CD14-positive monocyte (primary cell): ENCODE data around the gene DTNBP1. TPM values are rescaled to one million over a fixed set of nuclear protein-coding genes. Genes with fewer than 3 reads are reported as not detected.

Experiments used
- DNase-seq, 3 donors: peaks; one replicate each; pipeline ENCODE4 v3.0.0-alpha.2; 2011 to 2022
- H2AFZ ChIP-seq: 2 replicates; pipeline ENCODE4 v1.6.0; 2012; ENCODE audit warnings: mild to moderate bottlenecking, low read depth, low read length, inconsistent platforms; ENCODE audit not compliant: insufficient read depth, poor library complexity, severe bottlenecking
- H3K27ac ChIP-seq, 2 donors: 1 replicate in 1 of 2; 2 replicates in 1 of 2; pipeline ENCODE4 v1.5.1; 2012 to 2013; ENCODE audit warnings: low read length in 2 of 2, control low read depth in 1 of 2, inconsistent platforms in 1 of 2, low read depth in 1 of 2, mild to moderate bottlenecking in 1 of 2
- H3K27me3 ChIP-seq, 2 donors: one replicate each; pipeline versions ENCODE4 v1.6.0 to v1.6.1; 2011 to 2013; ENCODE audit warnings: low read length in 2 of 2; ENCODE audit not compliant: control insufficient read depth in 2 of 2, insufficient read depth in 2 of 2
- H3K36me3 ChIP-seq, 2 donors: replicated peaks in 1 of 2; 1 replicate in 1 of 2; 2 replicates in 1 of 2; pipeline versions ENCODE4 v1.5.1 to v1.6.1; 2012 to 2013; ENCODE audit warnings: low read length in 2 of 2, control low read depth in 1 of 2, inconsistent platforms in 1 of 2, mild to moderate bottlenecking in 1 of 2; ENCODE audit not compliant: insufficient read depth in 2 of 2, control insufficient read depth in 1 of 2
- H3K4me1 ChIP-seq, 2 donors: 1 replicate in 1 of 2; 2 replicates in 1 of 2; pipeline versions ENCODE4 v1.5.1 to v1.6.1; 2012 to 2013; ENCODE audit warnings: low read length in 2 of 2, control low read depth in 1 of 2, inconsistent platforms in 1 of 2, mild to moderate bottlenecking in 1 of 2, moderate library complexity in 1 of 2; ENCODE audit not compliant: insufficient read depth in 2 of 2, control insufficient read depth in 1 of 2
- H3K4me2 ChIP-seq: replicated peaks from 2 replicates; pipeline ENCODE3; 2012; ENCODE audit warnings: low read length, moderate library complexity, mild to moderate bottlenecking; ENCODE audit not compliant: poor library complexity, severe bottlenecking; ENCODE audit errors: extremely low read depth
- H3K4me3 ChIP-seq, 3 experiments: fragments of 200-600 bp in 1 of 3; sonication (generic) in 1 of 3; replicated peaks in 1 of 3; 1 replicate in 2 of 3; 2 replicates in 1 of 3; pipeline ENCODE4 v1.5.1; 2011 to 2013; ENCODE audit warnings: low read length in 3 of 3, mild to moderate bottlenecking in 3 of 3, control low read depth in 2 of 3, low read depth in 2 of 3, inconsistent platforms in 1 of 3, moderate library complexity in 1 of 3
- H3K79me2 ChIP-seq: 2 replicates; pipeline ENCODE4 v1.6.0; 2012; ENCODE audit warnings: mild to moderate bottlenecking, control low read depth, inconsistent platforms, low read length, moderate library complexity; ENCODE audit not compliant: insufficient read depth
- H3K9ac ChIP-seq: 2 replicates; pipeline ENCODE4 v1.6.0; 2017; ENCODE audit warnings: low read length, mild to moderate bottlenecking; ENCODE audit not compliant: insufficient read depth, poor library complexity, severe bottlenecking
- H3K9me3 ChIP-seq, 2 donors: replicated peaks in 1 of 2; 1 replicate in 1 of 2; 2 replicates in 1 of 2; pipeline versions ENCODE4 v1.5.1 to v1.6.1; 2012 to 2013; ENCODE audit warnings: low read length in 2 of 2, control low read depth in 1 of 2; ENCODE audit not compliant: control insufficient read depth in 1 of 2, insufficient read depth in 1 of 2
- H4K20me1 ChIP-seq: 2 replicates; pipeline ENCODE4 v1.6.0; 2012; ENCODE audit warnings: mild to moderate bottlenecking, low read length, control low read depth, moderate library complexity; ENCODE audit not compliant: insufficient read depth
- H3K27ac Mint-ChIP-seq, 7 donors: one replicate each; pipeline ENCODE4 v1.8.0; 2020; ENCODE audit warnings: mild to moderate bottlenecking in 7 of 7, mixed read lengths in 7 of 7, moderate library complexity in 6 of 7, inconsistent platforms in 2 of 7
- H3K27me3 Mint-ChIP-seq, 3 donors: one replicate each; pipeline ENCODE4 v1.8.0; 2021 to 2022; ENCODE audit warnings: low read depth in 3 of 3, mild to moderate bottlenecking in 3 of 3, mixed read lengths in 3 of 3, moderate library complexity in 3 of 3, inconsistent platforms in 1 of 3
- H3K36me3 Mint-ChIP-seq, 2 donors: one replicate each; pipeline ENCODE4 v1.8.0; 2020; ENCODE audit warnings: mixed read lengths in 2 of 2, inconsistent platforms in 1 of 2, mild to moderate bottlenecking in 1 of 2
- H3K4me1 Mint-ChIP-seq: one replicate; pipeline ENCODE4 v1.8.0; 2020; ENCODE audit warnings: mild to moderate bottlenecking, mixed read lengths
- H3K4me3 Mint-ChIP-seq, 2 donors: one replicate each; pipeline ENCODE4 v1.8.0; 2020; ENCODE audit warnings: mild to moderate bottlenecking in 2 of 2, mixed read lengths in 2 of 2, moderate library complexity in 1 of 2
- H3K9me3 Mint-ChIP-seq, 7 donors: one replicate each; pipeline ENCODE4 v1.8.0; 2020 to 2022; ENCODE audit warnings: mixed read lengths in 7 of 7, mild to moderate bottlenecking in 6 of 7, moderate library complexity in 6 of 7, inconsistent platforms in 2 of 7
- WGBS: methylation state at CpG from one replicate; pipeline ENCODE4 v1.1.5; 2013; ENCODE audit warnings: missing lambda C conversion rate; ENCODE audit not compliant: insufficient coverage; 5-methylcytosine and 5-hydroxymethylcytosine counted together
- intact Hi-C, 2 donors: fragments of 100-400 bp; cut with micrococcal nuclease; formaldehyde crosslinking; loops; one replicate each; pipeline versions ENCODE4 v1.15.0 to v1.15.1; 2023
- polyA plus RNA-seq, 3 donors: library from polyadenylated mRNA; depleted of rRNA in 1 of 3; unstranded in 2 of 3; stranded (reverse) in 1 of 3; fragments of 300-500 nt in 2 of 3; fragments of >200 nt in 1 of 3; fragmentation: Illumina TruSeq in 2 of 3; gene quantifications; 1 replicate in 2 of 3; 2 replicates in 1 of 3; pipeline ENCODE4 v1.2.3, GENCODE V29; 2012 to 2021
- TF ChIP-seq, protein P1 (sequence below): fragments of 200-600 bp; IDR thresholded peaks from one replicate; pipeline ENCODE4 v1.8.0; 2022; ENCODE audit warnings: antibody characterized with exemption, mild to moderate bottlenecking

DTNBP1 gene
- polyA plus RNA-seq, 3 donors = 19.7 to 26.9 (median 20.5) TPM

DNA sequence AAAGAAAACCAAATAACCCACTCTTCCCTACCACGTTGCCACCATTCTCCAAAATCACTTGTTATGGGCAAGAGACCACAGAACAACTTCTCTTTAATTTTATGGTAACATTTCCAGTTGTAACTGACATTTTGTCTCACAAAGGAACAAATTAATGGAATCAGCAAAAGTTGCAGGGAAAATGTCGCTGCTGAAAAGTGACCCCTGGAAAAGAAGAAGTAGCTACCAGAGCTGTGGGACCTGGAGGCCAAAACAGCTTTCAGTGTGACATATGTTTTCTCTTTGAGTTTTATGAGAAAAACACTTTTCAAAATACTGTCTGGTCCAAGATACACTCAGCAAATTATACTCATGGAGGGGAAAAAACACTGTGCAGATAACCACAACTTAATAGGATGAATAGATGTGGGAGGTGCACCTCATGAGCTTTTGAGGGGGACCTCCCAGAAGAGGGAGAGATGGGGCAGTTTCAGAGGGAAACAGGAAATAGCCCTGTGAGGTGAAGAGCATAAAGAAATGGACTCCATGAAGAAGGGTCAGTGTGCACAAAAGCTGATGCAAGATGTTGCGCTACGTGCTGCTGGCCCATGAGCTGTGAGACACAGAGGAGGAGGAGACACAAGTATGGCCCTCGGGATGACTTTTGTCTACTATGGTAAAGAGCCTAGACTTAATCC lies 87.3 kb downstream of the DTNBP1 start:
- H3K4me2 ChIP-seq = no peak overlapping the region
- H3K27ac Mint-ChIP-seq = peak overlapping the region; percentile 42 to 92 (median 80)
- H3K9ac ChIP-seq = no peak overlapping the region
- H3K79me2 ChIP-seq = peaks cover 17% of the 10 kb centered on the region
- peaks cover 15% of the 10 kb centered on the region for H4K20me1 ChIP-seq
- no peak overlapping the region for H3K4me3 ChIP-seq
- H3K4me1 ChIP-seq = peaks cover 7 to 12% of the 10 kb centered on the region in 2 donors
- H3K27me3 ChIP-seq = no peaks in the 10 kb centered on the region
- DNase-seq = peak in 2 of 3 donors; percentile 5 to 19
- peaks cover 0 to 20% of the 10 kb centered on the region in 2 donors for H3K36me3 ChIP-seq
- H3K9me3 ChIP-seq = no peaks in the 10 kb centered on the region
- no peaks in the 10 kb centered on the region for H3K9me3 Mint-ChIP-seq
- H3K27ac ChIP-seq = peak overlapping the region in 1 of 2 donors; percentile 66
- peaks cover 0 to 4% (median 0%) of the 10 kb centered on the region in 3 donors for H3K27me3 Mint-ChIP-seq
- intact Hi-C loops = no loop called here
- H3K4me1 Mint-ChIP-seq = peaks cover 19% of the 10 kb centered on the region
- no peak overlapping the region for H3K4me3 Mint-ChIP-seq
- TF ChIP-seq, protein P1, sequence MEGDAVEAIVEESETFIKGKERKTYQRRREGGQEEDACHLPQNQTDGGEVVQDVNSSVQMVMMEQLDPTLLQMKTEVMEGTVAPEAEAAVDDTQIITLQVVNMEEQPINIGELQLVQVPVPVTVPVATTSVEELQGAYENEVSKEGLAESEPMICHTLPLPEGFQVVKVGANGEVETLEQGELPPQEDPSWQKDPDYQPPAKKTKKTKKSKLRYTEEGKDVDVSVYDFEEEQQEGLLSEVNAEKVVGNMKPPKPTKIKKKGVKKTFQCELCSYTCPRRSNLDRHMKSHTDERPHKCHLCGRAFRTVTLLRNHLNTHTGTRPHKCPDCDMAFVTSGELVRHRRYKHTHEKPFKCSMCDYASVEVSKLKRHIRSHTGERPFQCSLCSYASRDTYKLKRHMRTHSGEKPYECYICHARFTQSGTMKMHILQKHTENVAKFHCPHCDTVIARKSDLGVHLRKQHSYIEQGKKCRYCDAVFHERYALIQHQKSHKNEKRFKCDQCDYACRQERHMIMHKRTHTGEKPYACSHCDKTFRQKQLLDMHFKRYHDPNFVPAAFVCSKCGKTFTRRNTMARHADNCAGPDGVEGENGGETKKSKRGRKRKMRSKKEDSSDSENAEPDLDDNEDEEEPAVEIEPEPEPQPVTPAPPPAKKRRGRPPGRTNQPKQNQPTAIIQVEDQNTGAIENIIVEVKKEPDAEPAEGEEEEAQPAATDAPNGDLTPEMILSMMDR = no peak
- H3K36me3 Mint-ChIP-seq = peaks cover 12 to 15% of the 10 kb centered on the region in 2 donors
- WGBS = 20% methylated on average over 1 of the region's 5 CpGs
- H2AFZ ChIP-seq = no peak overlapping the region

DNA sequence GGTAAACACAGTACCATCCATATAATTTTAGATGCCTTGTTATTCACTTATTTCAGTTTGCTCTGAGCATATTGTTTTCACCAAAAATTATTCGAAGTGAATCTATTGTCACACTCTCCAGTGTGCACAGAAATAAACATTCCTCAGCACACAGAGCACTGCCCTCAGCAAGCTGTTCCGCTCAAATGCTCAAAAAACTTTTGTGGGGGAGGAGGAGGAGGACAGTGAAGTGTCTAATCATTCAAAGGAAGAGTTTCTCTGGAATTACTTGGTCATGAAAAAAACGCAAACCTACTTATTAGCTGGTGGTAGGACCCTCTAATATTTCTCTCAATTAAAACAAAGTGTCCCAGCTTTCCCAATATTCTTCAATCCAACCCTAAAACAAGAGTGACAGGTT lies 88.3 kb downstream of the DTNBP1 start:
- Histone ChIP-seq H3K27me3 (no peaks in the 10 kb centered on the region), H3K79me2 (peaks cover 13% of the 10 kb centered on the region), H3K27ac (no peak overlapping the region), H3K4me1 (peaks cover 6 to 7% of the 10 kb centered on the region in 2 donors), H4K20me1 (peaks cover 9% of the 10 kb centered on the region), H3K4me3 (no peak overlapping the region), H3K9ac (no peak overlapping the region), H3K36me3 (peaks cover 0 to 20% of the 10 kb centered on the region in 2 donors), H3K4me2 (no peak overlapping the region), H2AFZ (no peak overlapping the region), H3K9me3 (no peaks in the 10 kb centered on the region)
- H3K4me1 Mint-ChIP-seq = peaks cover 13% of the 10 kb centered on the region
- H3K27me3 Mint-ChIP-seq = peaks cover 0 to 4% (median under 1%) of the 10 kb centered on the region in 3 donors
- no peak for DNase-seq
- intact Hi-C loops = no loop called here
- H3K9me3 Mint-ChIP-seq = peaks cover 0 to under 1% (median 0%) of the 10 kb centered on the region in 7 donors
- no peak overlapping the region for H3K4me3 Mint-ChIP-seq
- H3K36me3 Mint-ChIP-seq = peaks cover 12 to 15% of the 10 kb centered on the region in 2 donors
- no CpG with 5 or more reads among the region's 3 CpGs for WGBS
- TF ChIP-seq, protein P1 = no peak
- H3K27ac Mint-ChIP-seq = no peak overlapping the region
